Calu3 (cell line): ENCODE data around the gene TSEN15. TPM values are rescaled to one million over a fixed set of nuclear protein-coding genes. Genes with fewer than 3 reads are reported as not detected.
A peak's percentile ranks its signal among the peaks of the same experiment; 100 is the strongest.

Source experiments
- BruUV-seq: library from RNA; stranded (reverse); fragments of 400-500 nt; replicated peaks from 2 replicates; lab custom pipeline; 2021; lab: Mats Ljungman, UMichigan
- CTCF ChIA-PET: fragments of 300-600 bp; sonication (Branson Sonifier 250); formaldehyde crosslinking; loops from one replicate; lab custom pipeline; 2022; ENCODE audit warnings: antibody characterized with exemption; lab: Charles Lee
- DNase-seq: peaks from one replicate; pipeline ENCODE4 v3.0.0; 2022
- H3K27ac Mint-ChIP-seq: one replicate; pipeline ENCODE4 v1.8.0; 2022; ENCODE audit warnings: mixed read lengths; ENCODE audit not compliant: unreplicated experiment
- H3K27me3 Mint-ChIP-seq: one replicate; pipeline ENCODE4 v1.8.0; 2022; ENCODE audit warnings: mixed read lengths; ENCODE audit not compliant: unreplicated experiment
- H3K36me3 Mint-ChIP-seq: one replicate; pipeline ENCODE4 v1.8.0; 2022; ENCODE audit warnings: mild to moderate bottlenecking, moderate library complexity, mixed read lengths; ENCODE audit not compliant: insufficient read depth, unreplicated experiment
- H3K4me1 Mint-ChIP-seq: one replicate; pipeline ENCODE4 v1.8.0; 2022; ENCODE audit warnings: mild to moderate bottlenecking, low read depth, mixed read lengths; ENCODE audit not compliant: unreplicated experiment
- H3K4me3 Mint-ChIP-seq: one replicate; pipeline ENCODE4 v1.8.0; 2022; ENCODE audit warnings: mild to moderate bottlenecking, low read depth, moderate library complexity, mixed read lengths; ENCODE audit not compliant: unreplicated experiment
- H3K9me3 Mint-ChIP-seq: one replicate; pipeline ENCODE4 v1.8.0; 2022; ENCODE audit warnings: low read depth, mixed read lengths; ENCODE audit not compliant: unreplicated experiment
- intact Hi-C: fragments of 100-400 bp; cut with micrococcal nuclease; formaldehyde crosslinking; loops from one replicate; pipeline ENCODE4 v1.10.0; 2022; ENCODE audit not compliant: unreplicated experiment
- total RNA-seq: library from RNA; stranded (reverse); gene quantifications from 2 replicates; pipeline ENCODE4 v1.2.3, GENCODE V29; 2022
- TF ChIP-seq, protein P1 (sequence below): fragments of 200-600 bp; IDR thresholded peaks from one replicate; pipeline ENCODE4 v1.8.0; 2022; ENCODE audit warnings: antibody characterized with exemption; ENCODE audit not compliant: unreplicated experiment

Gene TSEN15
- total RNA-seq, 1 experiment from 2014 or later: 62.6 TPM

DNA sequence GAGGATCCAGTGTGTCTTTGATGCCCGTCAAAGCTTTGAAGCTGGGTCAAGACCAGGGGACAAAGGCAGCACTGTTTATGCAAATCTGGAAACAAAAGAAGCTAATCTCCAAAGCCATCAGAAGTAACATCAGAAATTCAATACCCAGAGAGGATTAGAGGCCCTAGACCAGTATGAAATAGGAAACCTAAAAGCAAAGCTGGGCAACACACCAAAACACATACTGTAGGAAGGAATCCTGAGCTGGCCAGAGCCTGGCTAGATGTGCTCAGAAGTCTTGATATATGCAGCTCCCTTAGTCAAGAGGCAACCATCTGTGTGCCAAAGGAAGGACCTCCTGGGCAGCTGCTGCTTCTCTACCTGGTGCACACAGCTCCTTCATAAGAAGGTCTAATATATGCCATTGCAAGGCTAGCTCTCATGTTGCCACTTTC is 26.3 kb upstream of the TSEN15 start:
- TF ChIP-seq, protein P1, sequence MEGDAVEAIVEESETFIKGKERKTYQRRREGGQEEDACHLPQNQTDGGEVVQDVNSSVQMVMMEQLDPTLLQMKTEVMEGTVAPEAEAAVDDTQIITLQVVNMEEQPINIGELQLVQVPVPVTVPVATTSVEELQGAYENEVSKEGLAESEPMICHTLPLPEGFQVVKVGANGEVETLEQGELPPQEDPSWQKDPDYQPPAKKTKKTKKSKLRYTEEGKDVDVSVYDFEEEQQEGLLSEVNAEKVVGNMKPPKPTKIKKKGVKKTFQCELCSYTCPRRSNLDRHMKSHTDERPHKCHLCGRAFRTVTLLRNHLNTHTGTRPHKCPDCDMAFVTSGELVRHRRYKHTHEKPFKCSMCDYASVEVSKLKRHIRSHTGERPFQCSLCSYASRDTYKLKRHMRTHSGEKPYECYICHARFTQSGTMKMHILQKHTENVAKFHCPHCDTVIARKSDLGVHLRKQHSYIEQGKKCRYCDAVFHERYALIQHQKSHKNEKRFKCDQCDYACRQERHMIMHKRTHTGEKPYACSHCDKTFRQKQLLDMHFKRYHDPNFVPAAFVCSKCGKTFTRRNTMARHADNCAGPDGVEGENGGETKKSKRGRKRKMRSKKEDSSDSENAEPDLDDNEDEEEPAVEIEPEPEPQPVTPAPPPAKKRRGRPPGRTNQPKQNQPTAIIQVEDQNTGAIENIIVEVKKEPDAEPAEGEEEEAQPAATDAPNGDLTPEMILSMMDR: no peak
- Mint-ChIP-seq H3K9me3 (no peaks in the 10 kb centered on the region), H3K4me1 (peaks cover 26% of the 10 kb centered on the region), H3K27me3 (no peaks in the 10 kb centered on the region), H3K4me3 (no peak overlapping the region), H3K36me3 (no peaks in the 10 kb centered on the region), H3K27ac (no peak overlapping the region)
- no TSS peak for BruUV-seq
- intact Hi-C loops: no loop called here
- DNase-seq: no peak
- CTCF ChIA-PET: no interaction called here

DNA sequence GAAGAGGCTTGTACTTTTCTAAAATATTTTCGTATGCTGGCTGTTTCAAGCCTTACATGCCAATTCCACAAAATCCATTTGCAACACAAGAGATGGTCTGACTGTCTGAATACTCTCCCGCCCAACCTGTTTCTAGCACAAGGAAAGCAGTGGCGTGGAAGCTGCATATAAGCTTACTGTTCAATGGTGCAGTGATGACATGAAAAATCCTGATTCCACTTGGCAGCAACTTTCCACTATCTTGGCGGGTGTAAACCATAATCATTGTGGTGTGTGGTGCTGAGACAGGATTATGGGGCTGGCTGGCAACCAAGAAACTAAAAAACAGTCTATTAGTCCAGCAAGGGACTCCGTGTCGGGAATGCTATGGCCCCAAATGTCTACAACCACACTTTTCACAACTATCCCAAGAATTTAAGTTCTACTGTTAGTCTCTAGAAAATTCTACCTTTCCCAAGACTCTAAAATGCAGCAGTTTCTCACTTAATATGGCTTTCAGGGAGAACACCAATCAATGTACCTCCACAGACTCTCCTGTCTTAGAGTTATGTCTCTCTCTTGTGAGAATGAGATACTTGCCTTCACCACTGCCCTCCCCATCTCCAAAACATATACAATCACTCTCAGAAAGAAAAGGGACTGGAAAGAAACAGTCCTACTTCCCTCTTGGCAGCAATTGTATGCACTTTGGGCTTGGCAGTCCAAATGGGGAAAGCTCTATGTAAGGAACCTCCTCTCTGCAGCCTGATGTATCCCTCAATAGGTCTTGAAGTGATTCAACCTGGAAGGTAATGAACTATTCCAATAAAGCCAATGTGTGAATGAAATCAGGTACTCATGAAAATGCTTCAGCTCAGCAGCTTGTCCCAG is 23.5 kb upstream of the TSEN15 start:
- H3K36me3 Mint-ChIP-seq: no peaks in the 10 kb centered on the region
- no peaks in the 10 kb centered on the region for H3K9me3 Mint-ChIP-seq
- H3K27me3 Mint-ChIP-seq: peaks cover under 1% of the 10 kb centered on the region
- no peak for DNase-seq
- peaks cover 34% of the 10 kb centered on the region for H3K4me1 Mint-ChIP-seq
- CTCF ChIA-PET: no interaction called here
- no peak overlapping the region for H3K27ac Mint-ChIP-seq
- no peak overlapping the region for H3K4me3 Mint-ChIP-seq
- BruUV-seq: no TSS peak
- intact Hi-C loops: no loop called here
- TF ChIP-seq, protein P1: no peak

DNA sequence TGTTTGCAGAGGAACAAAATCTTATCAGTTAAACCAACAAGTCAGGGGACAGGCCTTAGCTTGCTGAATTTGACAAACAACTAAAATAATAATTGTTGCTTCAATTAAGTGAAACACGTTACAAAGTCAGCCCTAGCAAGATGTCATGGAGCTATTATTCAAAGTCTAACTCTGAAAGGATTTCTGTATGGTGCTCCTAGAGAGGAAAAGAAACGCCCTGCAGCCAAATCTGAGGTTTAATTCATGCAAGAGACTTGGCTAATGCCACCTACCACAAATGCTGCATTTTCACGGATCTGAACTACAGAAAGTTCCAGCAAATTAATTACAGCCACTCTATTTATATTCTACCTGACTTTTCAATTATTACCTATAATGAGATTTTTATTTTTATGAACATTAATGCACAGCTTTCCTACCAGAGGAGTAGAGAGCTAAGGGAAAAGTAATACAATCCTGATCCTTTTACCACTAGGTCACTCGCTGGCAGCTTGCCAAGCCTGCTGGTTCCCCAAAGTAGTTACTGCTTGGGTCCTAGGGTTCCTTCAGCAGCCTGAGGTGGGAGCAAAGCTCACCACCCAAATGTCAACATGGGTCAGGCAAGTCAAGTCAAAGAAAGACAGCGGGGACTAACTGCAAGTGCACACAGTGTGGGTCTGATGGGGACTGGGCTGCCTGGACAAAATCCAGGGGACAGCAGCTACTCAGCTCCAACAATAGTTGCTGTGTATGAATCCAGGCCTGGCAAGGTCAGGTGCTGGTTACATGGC is 22.5 kb upstream of the TSEN15 start:
- peaks cover 11% of the 10 kb centered on the region for H3K27me3 Mint-ChIP-seq
- no TSS peak for BruUV-seq
- CTCF ChIA-PET: no interaction called here
- peaks cover 34% of the 10 kb centered on the region for H3K4me1 Mint-ChIP-seq
- no peak overlapping the region for H3K4me3 Mint-ChIP-seq
- TF ChIP-seq, protein P1: no peak
- H3K9me3 Mint-ChIP-seq: no peaks in the 10 kb centered on the region
- intact Hi-C loops: no loop called here
- DNase-seq: peak; percentile 49
- no peak overlapping the region for H3K27ac Mint-ChIP-seq
- H3K36me3 Mint-ChIP-seq: no peaks in the 10 kb centered on the region

DNA sequence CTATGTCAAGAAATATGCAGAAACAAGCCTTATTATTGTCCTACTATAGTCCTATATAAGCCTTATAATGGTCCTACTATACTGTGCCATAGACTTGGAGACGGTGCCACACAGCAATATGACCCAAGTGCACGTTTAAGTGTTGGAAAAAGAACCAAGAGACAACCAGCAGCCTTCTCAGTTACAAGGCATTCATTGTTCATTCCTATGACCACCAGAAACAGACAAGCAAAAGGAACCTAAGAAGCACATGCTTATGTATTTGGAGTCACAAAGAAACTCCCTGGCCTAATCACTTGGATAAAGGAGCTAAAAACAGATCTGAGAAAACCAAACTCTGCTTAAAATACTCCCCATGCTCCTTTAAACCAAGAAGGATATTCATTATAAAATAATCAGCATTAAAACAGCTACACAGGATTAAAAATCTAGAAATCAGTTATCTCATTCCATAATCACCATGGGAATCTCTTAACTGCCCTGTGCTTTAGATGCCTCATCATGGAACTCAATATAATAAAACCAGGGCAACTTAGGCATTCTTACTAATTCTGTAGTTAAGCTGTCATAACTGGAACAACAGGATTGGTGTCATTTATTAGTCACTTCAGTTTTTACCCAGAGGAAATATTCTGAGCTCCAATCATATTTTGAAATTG is 21.0 kb upstream of the TSEN15 start:
- no TSS peak for BruUV-seq
- Mint-ChIP-seq H3K27ac (no peak overlapping the region), H3K36me3 (no peaks in the 10 kb centered on the region), H3K4me3 (no peak overlapping the region), H3K27me3 (peaks cover 22% of the 10 kb centered on the region), H3K9me3 (no peaks in the 10 kb centered on the region), H3K4me1 (peaks cover 26% of the 10 kb centered on the region)
- DNase-seq: no peak
- intact Hi-C loops: no loop called here
- TF ChIP-seq, protein P1: no peak
- CTCF ChIA-PET: no interaction called here
